Frontal cortex (tissue), 4 donors: ENCODE measurements around the gene ZNF121. TPM values are rescaled to one million over a fixed set of nuclear protein-coding genes. Genes with fewer than 3 reads are reported as not detected.
A peak's percentile ranks its signal among the peaks of the same experiment; 100 is the strongest.
"Not testable (repeated sequence)": the region's sequence is repeated elsewhere in the genome, so short reads cannot be mapped to it uniquely, and the experiment has no call there.

ENCODE experiments used
- DNase-seq, 2 donors: peaks; one replicate each; pipeline ENCODE4 v3.0.0; 2012; ENCODE audit warnings: low spot score in 2 of 2
- FAIRE-seq: peaks from 2 replicates; lab custom pipeline; 2012; peaks lifted over from hg19 to GRCh38; lab: Jason Lieb, UNC
- total RNA-seq: library from RNA; depleted of rRNA; stranded (reverse); fragments of >200 nt; gene quantifications from one replicate; pipeline ENCODE4 v1.2.3, GENCODE V29; 2014
- donor health status: control.
- donor health status: control.
- donor health status: control.

The ZNF121 gene
- total RNA-seq, 1 donor from 2014 or later, result 106 TPM

DNA sequence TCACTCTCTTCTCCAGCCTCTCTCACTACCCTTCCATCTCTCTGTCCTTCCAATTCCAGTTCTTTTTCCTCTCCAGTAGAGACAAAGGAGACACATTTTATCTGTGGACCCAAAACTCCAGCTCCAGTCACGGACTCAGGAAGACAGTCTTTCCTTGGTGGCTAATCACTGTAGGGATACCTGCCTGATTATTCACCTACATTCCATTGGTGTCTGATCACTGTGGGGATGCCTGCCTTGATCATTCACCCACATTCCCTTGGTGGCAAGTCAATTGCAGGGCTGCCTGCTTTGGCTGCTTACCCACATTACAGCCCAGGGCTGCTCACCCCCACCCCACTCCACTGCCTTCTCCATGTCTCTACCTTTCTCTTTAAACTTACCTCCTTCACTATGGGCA, 44.4 kb downstream of the ZNF121 start:
- not testable (repeated sequence) for FAIRE-seq, DNase-seq

DNA sequence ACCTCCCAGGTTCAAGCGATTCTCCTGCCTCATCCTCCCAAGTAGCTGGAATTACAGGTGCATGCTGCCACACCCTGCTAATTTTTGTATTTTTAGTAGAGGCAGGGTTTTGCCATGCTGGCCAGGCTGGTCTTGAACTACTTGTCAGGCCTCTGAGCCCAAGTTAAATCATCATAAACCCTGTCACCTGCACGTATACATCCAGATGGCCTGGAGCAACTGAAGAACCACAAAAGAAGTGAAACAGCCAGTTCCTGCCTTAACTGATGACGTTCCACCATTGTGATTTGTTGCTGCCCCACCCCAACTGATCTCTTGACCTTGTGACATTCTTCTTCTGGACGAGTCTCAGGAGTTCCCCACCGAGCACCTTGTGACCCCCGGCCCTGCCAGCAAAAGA, 45.1 kb downstream of the ZNF121 start:
- not testable (repeated sequence) for DNase-seq, FAIRE-seq

DNA sequence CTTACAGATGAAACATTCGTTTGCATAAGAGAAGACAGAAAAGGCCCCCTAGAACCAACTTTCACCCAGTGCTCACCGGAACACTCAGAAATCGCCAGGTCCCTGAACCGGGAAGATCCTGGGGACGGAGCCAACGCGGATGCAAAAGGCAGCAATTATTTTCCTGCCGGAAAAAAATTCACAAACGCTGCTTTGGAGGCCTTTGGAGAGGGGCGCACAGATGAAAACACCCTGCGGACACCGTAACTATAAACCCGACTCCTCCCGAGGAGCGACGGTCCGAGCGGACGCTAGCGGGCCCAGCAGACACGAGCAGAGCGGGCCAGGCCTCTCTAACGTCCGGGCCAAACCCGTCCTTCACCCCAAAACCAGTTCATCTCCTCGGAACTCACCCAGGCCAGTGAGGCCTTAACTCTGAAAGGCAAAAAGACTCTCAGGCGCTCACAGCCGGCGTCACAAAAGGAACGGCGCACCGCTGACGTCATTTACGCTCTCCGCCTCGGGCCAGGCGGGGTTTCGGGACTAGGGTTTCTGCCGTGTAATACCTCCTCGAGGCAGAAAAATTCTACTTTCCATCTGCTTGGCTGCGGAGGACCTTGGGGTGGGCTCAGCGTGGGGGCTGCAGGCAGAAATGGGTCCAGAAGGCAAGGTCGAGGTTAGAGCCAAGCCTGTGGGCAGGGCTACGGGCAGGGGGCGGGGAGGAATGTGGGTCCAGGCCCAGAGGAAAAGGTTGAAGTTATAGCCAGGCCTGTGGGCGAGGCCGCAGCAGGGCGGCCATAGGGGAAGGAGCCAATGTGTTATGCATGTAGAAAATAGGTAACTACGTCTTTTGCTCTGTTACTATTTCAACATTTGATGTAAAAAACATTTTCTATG, 45.9 kb downstream of the ZNF121 start, which contains the start of gene ZNF426:
Gene ZNF426, minus strand, starts transcription at position 463 of the 876 bp plus-strand sequence. CDS start 2,413 bp downstream, outside the sequence.
- FAIRE-seq, result no peak
- DNase-seq, result peak; percentile 69 to 83

DNA sequence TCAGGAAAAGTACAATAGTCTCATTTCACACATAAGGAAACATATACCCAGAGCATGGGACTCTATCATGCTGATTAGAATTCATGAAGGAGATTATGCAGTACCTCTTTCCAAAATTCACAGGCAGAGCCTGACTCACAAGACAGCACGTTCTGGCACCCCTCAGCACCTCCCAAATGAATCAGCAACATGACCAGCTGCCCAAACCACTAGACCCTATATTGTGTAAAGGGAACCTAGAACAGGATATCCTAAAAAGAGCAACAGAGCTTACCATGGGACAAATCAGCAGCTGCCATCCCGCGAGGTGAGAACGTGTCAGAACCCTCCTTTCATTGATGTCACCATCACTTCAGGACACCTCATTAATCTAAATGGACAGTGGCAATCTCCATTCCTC, 48.4 kb downstream of the ZNF121 start:
- FAIRE-seq (no peak), DNase-seq (no peak)

DNA sequence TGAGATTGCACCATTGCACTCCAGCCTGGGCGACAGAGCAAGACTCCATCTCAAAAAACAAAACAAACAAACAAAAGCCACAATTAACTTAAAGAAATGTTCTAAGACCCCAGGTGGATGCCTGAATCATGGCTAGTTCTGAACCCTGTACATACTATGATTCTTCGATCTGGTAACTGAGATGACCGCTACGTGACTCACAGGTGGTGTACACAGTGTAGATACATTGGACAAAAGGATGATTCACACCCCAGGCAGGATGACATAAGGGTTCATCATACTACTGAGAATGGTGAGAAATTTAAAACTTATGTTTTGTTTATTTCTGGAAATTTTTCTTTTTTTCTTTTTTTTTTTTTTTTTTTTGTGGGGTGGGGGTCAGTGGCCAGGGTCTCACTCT, 52.4 kb downstream of the ZNF121 start:
- no peak for FAIRE-seq

DNA sequence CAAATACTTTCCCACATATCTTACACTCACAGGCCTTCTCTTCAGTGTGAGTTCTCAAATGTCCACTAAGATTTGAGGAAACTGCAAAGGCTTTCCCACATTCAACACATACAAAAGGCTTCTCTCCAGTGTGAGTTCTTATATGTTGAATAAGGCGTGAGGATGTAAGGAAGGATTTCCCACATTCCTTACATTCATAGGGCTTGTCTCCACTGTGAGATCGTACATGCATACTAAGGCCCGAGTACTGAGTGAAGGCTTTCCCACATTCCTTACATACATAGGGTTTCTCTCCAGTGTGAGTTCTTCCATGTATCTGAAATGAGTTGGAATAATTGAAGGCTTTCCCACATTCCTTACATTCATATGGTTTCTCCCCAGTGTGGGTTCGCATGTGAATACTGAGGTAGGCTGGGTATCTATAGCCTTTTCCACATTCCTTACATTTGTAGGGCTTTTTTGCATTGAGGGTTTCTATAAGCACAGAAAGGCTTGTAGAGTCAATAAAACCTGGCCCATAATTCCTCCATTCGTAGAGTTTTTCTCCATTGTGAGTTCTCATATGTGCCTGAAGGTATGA, 55.5 kb downstream of the ZNF121 start:
- no peak for FAIRE-seq
- no peak for DNase-seq

More for the DNA sequence above, 52.4 kb downstream of the ZNF121 start:
- no peak for DNase-seq

DNA sequence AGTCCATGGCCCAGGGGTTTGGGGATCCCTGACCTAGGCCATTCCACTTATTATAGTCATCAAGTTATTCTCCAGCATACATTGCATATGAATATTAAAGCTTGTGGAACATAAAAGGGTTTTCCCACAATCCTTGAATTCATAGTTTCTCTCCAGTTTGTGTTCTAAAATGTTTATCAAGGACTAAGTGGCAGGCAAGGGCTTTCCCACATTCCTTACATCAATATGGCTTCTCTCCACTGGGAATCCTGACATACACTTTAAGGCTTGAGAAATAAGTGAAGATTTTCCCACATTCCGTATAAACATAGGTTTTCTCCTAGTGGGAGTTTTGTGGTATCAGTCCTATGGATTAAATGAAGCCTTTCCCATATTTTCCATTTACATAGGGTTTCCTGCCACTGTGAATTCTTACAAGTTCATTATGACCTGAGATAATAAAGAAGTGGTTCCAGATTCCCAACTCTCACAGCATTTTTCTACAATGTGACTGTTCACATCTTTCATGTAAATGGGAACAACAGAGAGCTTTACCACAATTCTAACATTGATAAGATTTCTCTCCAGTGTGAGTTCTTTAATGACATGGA, 60.3 kb downstream of the ZNF121 start:
- no peak for FAIRE-seq
- no peak for DNase-seq

Other genes starting within 250 kb of the ZNF121 start
- gene ZNF177, start 221.5 kb downstream of the ZNF121 start, total RNA-seq, result 8.2 TPM
- 14.3 TPM for gene ZNF266, start 148.9 kb downstream of the ZNF121 start, total RNA-seq
- gene ZNF560, start 85.9 kb downstream of the ZNF121 start, total RNA-seq, result 0.41 TPM
- 19.6 TPM for gene ZNF426, start 45.9 kb downstream of the ZNF121 start, total RNA-seq
- 39.5 TPM for gene ZNF561, start 36.7 kb upstream of the ZNF121 start, total RNA-seq
- 87.2 TPM for gene ZNF562, start 90.6 kb upstream of the ZNF121 start, total RNA-seq
- gene ZNF846, start 184.2 kb upstream of the ZNF121 start, total RNA-seq, result 17.1 TPM
- gene FBXL12, start 234.6 kb upstream of the ZNF121 start, total RNA-seq, result 6.5 TPM
- gene UBL5, start 243.4 kb upstream of the ZNF121 start, total RNA-seq, result 97.4 TPM